Measurements from ENCODE around the gene TENM3.

The TENM3 gene

GRCh38 chr4:182843808-182844325, 600.7 kb downstream of the TENM3 start:
- H3K27me3 ChIP-seq (replicated peaks; ENCODE audit: control insufficient read depth, insufficient read depth, low read length, poor library complexity, severe bottlenecking): no peaks in the 10 kb centered on the region
- H3K4me1 ChIP-seq (ENCODE audit: control insufficient read depth, insufficient read depth, low read length, poor library complexity, severe bottlenecking): no peaks in the 10 kb centered on the region
- no peaks in the 10 kb centered on the region for H3K9me3 ChIP-seq (ENCODE audit: control insufficient read depth, low read length)

GRCh38 chr4:182845618-182846017, 602.4 kb downstream of the TENM3 start:
- Histone ChIP-seq H3K9me3 (ENCODE audit: control insufficient read depth, low read length) (no peaks in the 10 kb centered on the region), H3K27ac (ENCODE audit: insufficient read depth, low read length, poor library complexity, severe bottlenecking) (no peak overlapping the region), H3K36me3 (ENCODE audit: control insufficient read depth, insufficient read depth, low read length) (no peaks in the 10 kb centered on the region), H3K27me3 (replicated peaks; ENCODE audit: control insufficient read depth, insufficient read depth, low read length, poor library complexity, severe bottlenecking) (no peaks in the 10 kb centered on the region), H3K4me3 (ENCODE audit: insufficient read depth, low read depth, low read length, poor library complexity, severe bottlenecking) (no peak overlapping the region), H3K4me1 (ENCODE audit: control insufficient read depth, insufficient read depth, low read length, poor library complexity, severe bottlenecking) (no peaks in the 10 kb centered on the region)
- DNase-seq: no peak

More at GRCh38 chr4:182843808-182844325, 600.7 kb downstream of the TENM3 start:
- H3K4me3 ChIP-seq (ENCODE audit: insufficient read depth, low read depth, low read length, poor library complexity, severe bottlenecking): no peak overlapping the region
- no peak for DNase-seq
- H3K36me3 ChIP-seq (ENCODE audit: control insufficient read depth, insufficient read depth, low read length): no peaks in the 10 kb centered on the region
- H3K27ac ChIP-seq (ENCODE audit: insufficient read depth, low read length, poor library complexity, severe bottlenecking): no peak overlapping the region

GRCh38 chr4:182846036-182846435, 602.8 kb downstream of the TENM3 start:
- Histone ChIP-seq H3K9me3 (ENCODE audit: control insufficient read depth, low read length) (no peaks in the 10 kb centered on the region), H3K36me3 (ENCODE audit: control insufficient read depth, insufficient read depth, low read length) (no peaks in the 10 kb centered on the region), H3K4me3 (ENCODE audit: insufficient read depth, low read depth, low read length, poor library complexity, severe bottlenecking) (no peak overlapping the region), H3K27me3 (replicated peaks; ENCODE audit: control insufficient read depth, insufficient read depth, low read length, poor library complexity, severe bottlenecking) (no peaks in the 10 kb centered on the region), H3K4me1 (ENCODE audit: control insufficient read depth, insufficient read depth, low read length, poor library complexity, severe bottlenecking) (no peaks in the 10 kb centered on the region), H3K27ac (ENCODE audit: insufficient read depth, low read length, poor library complexity, severe bottlenecking) (no peak overlapping the region)
- DNase-seq: no peak

- no peaks in the 10 kb centered on the region for H3K9me3 ChIP-seq (ENCODE audit: control insufficient read depth, low read length)
- no peak overlapping the region for H3K27ac ChIP-seq (ENCODE audit: insufficient read depth, low read length, poor library complexity, severe bottlenecking)
- H3K36me3 ChIP-seq (ENCODE audit: control insufficient read depth, insufficient read depth, low read length): no peaks in the 10 kb centered on the region
- H3K27me3 ChIP-seq (replicated peaks; ENCODE audit: control insufficient read depth, insufficient read depth, low read length, poor library complexity, severe bottlenecking): no peaks in the 10 kb centered on the region
- H3K4me1 ChIP-seq (ENCODE audit: control insufficient read depth, insufficient read depth, low read length, poor library complexity, severe bottlenecking): no peaks in the 10 kb centered on the region
- no peak for DNase-seq
- H3K4me3 ChIP-seq (ENCODE audit: insufficient read depth, low read depth, low read length, poor library complexity, severe bottlenecking): no peak overlapping the region
These were observed 604.6 kb downstream of the TENM3 start for GRCh38 chr4:182847576-182848450.

GRCh38 chr4:182848685-182849084, 605.5 kb downstream of the TENM3 start:
- Histone ChIP-seq H3K4me3 (ENCODE audit: insufficient read depth, low read depth, low read length, poor library complexity, severe bottlenecking) (no peak overlapping the region), H3K36me3 (ENCODE audit: control insufficient read depth, insufficient read depth, low read length) (no peaks in the 10 kb centered on the region), H3K27me3 (replicated peaks; ENCODE audit: control insufficient read depth, insufficient read depth, low read length, poor library complexity, severe bottlenecking) (no peaks in the 10 kb centered on the region), H3K27ac (ENCODE audit: insufficient read depth, low read length, poor library complexity, severe bottlenecking) (no peak overlapping the region), H3K4me1 (ENCODE audit: control insufficient read depth, insufficient read depth, low read length, poor library complexity, severe bottlenecking) (no peaks in the 10 kb centered on the region), H3K9me3 (ENCODE audit: control insufficient read depth, low read length) (no peaks in the 10 kb centered on the region)
- no peak for DNase-seq

Data from effector memory CD4-positive, alpha-beta T cell (primary cell).